Measurements from ENCODE around the gene PCSK5.

The PCSK5 gene

GRCh38 chr9:76155361-76155760, 264.9 kb downstream of the PCSK5 start:
- DNase-seq, result no peak

DNA sequence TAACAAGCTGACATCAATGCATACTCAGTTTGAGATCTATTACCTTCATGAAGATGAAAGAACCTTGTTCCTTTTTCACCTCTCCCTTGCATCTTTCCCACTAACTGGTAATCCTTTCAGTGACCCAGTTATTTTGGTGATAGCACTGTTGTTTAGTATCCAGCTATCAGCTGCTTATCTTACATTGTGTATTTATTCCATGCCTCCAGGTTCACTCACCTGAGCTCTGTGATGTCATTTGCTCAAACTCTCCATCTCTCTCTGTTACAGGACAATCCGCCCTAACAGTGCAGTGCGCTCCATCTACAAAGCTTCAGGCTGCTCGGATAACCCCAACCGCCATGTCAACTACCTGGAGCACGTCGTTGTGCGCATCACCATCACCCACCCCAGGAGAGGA, 268.2 kb downstream of the PCSK5 start:
- DNase-seq, result no peak

DNA sequence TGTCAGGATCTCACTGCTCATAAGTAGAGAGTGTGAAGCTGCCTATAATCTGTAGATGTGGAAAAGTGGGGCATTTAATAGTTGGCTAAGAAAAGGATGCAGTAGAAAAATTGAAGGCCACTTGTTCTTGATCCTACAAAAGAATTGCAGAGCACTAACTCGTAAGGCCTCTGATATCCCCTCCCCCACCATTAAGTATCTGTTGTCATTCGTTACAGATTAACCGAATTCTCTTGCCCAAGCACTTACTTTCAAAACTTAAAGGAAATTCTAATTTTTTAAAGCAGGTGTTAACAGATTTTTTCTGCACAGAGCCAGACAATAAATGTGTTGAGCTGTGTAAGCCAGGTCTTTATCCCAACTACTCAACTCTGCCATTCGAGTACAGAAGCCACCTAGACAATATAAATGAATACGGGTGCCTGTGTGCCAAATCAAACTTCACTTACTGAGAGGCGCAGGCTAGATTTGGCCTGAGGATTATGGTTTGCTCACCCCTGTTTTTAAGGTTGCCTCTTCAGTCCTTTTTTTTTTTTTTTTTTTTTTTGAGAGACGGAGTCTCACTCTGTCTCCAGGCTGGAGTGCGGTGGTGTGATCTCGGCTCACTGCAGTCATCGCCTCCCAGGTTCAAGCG, 268.9 kb downstream of the PCSK5 start:
- no peak for DNase-seq

DNA sequence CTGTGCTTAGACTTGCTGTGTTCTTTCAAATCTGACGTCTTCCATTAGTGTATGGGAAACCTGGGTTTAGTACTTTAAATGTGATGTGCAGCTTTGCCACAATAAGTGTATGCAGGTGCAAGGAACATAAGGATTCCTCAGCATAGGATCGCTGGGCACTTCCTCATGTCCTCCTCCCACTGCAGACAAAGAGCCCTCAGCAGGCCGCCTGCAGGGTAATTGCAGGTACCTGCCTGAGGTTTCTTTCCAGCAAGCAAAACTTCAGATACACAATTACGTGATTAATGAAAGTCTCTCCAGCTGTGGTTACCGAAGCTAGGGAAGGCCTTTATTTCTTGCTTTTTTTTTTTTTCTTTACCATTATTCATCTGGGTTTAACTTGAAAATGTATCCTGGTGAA, 270.6 kb downstream of the PCSK5 start:
- DNase-seq, result peak; percentile 27

GRCh38 chr9:76161541-76161940, 271.1 kb downstream of the PCSK5 start:
- no peak for DNase-seq

GRCh38 chr9:76162086-76162730, 271.7 kb downstream of the PCSK5 start:
- no peak for DNase-seq

- peak; percentile 6 for DNase-seq
Observed at GRCh38 chr9:76162751-76163500, 272.5 kb downstream of the PCSK5 start.

- DNase-seq, result no peak
Observed at GRCh38 chr9:76166526-76166925, 276.1 kb downstream of the PCSK5 start.

- no peak for DNase-seq
Observed at GRCh38 chr9:76176171-76176570, 285.7 kb downstream of the PCSK5 start.

DNA sequence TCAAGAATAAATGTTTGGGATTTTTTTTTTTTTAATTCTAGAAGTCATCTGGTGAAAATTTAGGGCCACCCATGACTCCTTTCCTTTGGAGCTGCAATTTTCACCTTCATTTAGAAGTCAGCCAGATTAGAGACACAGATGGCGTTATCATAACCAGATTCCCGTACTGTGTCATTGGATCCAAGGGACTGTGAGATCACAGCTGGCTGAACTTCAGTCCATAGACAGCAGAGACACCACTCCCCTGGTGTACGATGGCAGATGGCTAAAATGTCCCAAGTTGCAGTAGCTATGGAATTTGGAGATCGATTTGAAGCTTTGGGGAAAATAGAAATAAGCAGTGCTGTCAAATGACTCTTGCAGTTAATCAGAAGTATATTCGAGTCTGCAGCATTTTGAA, 287.5 kb downstream of the PCSK5 start:
- no peak for DNase-seq

- no peak for DNase-seq
Observed at GRCh38 chr9:76180541-76180940, 290.1 kb downstream of the PCSK5 start.

- DNase-seq, result no peak
Observed at GRCh38 chr9:76181020-76181641, 290.7 kb downstream of the PCSK5 start.

GRCh38 chr9:76181781-76182180, 291.3 kb downstream of the PCSK5 start:
- no peak for DNase-seq

DNA sequence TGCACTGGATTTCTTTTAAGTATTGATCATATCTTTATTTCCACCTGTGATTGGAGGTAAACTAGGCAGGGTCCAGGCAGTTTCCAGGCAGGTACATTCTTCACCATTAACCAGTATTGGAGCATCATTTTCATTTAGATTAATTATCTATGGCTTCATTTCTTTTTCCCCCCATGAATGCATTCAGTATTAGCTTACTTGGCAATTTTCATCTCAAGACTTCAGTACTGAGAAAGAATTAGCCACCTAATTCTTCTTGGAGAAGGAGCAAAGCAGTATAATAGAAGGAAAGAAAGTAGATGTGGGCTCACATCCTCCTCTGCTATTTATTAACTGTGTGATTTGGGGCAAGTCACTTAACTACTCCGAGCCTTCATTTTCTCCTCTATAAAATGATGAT, 295.0 kb downstream of the PCSK5 start:
- no peak for DNase-seq

GRCh38 chr9:76188286-76188685, 297.8 kb downstream of the PCSK5 start:
- no peak for DNase-seq

GRCh38 chr9:76188905-76189304, 298.4 kb downstream of the PCSK5 start:
- DNase-seq, result no peak

DNA sequence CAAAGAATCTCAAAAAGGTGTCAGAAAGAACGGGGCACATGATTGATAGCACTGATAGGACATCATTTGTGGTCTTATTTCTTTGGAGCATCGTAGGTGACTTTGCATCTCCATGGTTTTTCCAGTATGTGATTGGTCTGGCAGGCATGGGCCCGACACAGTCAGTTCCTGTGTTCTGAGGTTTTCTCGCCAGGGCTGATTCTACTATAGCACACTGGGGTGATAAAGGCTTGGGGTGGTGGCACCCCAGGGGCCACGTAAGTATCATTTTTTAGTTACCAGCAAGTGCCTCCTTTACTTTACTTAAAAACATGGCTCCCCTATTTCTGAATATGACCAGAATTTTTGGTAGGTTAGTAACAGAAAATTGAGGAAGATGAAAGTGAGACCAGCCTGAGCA, 301.0 kb downstream of the PCSK5 start:
- DNase-seq, result no peak

DNA sequence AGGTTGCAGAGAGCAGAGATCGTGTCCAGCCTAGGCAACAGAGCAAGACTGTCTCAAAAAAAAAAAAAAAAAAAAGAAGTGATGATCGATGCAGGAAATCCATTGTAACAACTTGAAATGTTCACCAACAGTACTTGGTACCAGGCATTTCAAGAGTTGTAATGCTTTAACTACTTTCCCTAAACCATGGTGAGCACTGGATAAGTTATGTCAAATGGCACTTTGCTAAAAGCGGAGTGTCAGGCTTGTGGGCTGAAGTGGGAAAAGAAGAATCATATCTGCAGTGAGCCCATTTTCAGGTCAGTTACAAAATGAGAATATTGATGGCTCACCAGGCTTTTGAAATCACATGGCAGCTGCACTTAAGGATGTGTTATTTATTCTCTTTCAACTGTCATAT, 301.5 kb downstream of the PCSK5 start:
- no peak for DNase-seq

DNA sequence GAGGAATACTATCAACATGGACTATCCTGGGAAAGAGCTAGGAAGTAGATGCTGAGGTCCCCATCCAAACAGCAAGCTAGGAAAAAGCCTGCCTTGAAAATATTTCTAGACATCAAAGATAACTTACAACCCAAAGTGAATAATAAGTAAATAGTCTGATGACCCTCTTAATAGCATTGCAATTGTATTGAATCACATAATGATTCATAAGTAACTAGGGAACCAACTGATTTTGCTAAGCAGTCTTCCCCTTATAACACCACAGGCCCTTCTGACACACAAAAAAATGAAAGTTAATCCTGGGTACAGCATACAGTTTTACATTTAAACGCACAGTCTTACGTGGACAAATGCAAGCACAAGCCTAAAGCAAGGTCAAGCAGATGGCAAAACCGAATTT, 304.4 kb downstream of the PCSK5 start:
- DNase-seq, result no peak

DNA sequence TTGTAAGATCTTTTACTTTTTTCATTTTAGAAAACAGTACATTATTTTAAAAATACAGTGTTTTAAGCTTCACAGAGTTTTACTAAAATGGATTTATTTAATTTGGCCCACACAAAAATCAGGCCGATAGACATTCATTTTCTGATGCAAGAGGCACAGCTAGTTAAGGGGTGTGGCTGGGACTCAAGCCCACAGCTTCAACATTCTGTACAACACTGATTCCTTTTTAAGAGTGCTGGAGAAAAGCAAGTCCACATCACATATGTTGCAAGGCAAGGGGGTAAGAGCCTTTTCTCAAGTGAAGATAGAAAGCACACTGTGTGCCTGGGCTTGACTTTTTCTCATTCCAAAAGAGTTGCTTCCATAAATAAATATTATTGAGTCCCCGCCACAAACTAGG, 307.9 kb downstream of the PCSK5 start:
- DNase-seq, result no peak

- no peak for DNase-seq
Observed at GRCh38 chr9:76200315-76200714, 309.8 kb downstream of the PCSK5 start.

- DNase-seq, result no peak
Observed at GRCh38 chr9:76200745-76201144, 310.3 kb downstream of the PCSK5 start.

DNA sequence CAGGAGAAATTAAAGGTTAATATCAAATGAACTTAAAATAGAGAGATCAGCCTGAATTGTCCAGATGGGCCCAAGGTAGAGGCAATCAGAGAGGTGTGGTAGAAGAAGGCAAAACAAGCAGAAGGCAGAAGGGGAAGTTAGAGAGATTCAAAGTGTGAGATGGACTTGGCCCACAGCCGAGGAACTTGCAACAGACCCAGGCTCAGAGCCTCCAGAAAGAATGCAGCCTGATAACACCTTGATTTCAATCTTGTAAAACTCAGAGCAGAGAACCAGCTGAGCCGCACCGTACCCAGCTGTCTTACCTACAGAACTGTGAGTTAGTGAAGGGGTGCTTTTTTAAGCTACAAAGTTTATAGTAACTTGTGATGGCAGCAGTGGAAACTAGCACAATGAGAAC, 312.9 kb downstream of the PCSK5 start:
- DNase-seq, result no peak

DNA sequence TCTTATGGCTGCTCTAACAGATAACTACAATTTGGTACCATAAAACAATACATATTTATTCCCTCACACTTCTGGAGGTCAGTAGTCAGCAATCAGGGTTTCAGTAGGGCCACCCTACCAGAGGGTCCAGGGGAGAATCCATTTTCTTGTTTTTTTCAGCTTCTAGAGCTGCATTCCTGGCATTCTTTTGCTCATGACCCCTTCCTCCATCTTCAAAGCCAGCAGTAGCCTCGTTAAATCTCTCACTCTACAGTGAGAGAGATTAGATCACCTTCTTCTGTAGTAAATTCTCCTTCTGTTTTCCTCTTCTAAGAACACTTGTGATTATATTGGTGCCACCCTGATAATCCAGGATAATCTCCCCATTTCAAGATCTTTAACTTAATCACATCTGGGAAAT, 316.3 kb downstream of the PCSK5 start:
- DNase-seq, result no peak
